ENCODE results near the gene PRTG. TPM values are rescaled to one million over a fixed set of nuclear protein-coding genes. Genes with fewer than 3 reads are reported as not detected.

Gene PRTG
- total and polyA plus RNA-seq, 2 donors (not counting 1 experiment from before 2014, with no cell fraction given) = 2.1 to 4.0 TPM

GRCh38 chr15:55740981-55741832, 1.7 kb downstream of the PRTG start:
- Histone ChIP-seq H3K4me3 (replicated peaks in 1 of 4; ENCODE audit: control extremely low read depth in 1 of 4, insufficient read depth in 1 of 4, low read depth in 3 of 4, low read length in 4 of 4) (peak overlapping the region; percentile 68 to 82 (median 75)), H3K9me3 (ENCODE audit: control insufficient read depth, insufficient read depth, low read depth, low read length) (no peaks in the 10 kb centered on the region), H3K36me3 (ENCODE audit: control insufficient read depth, insufficient read depth, low read length) (no peaks in the 10 kb centered on the region), H4K20me1 (ENCODE audit: control insufficient read depth, extremely low read depth, insufficient read depth, low read length) (no peaks in the 10 kb centered on the region), H3K27ac (ENCODE audit: insufficient read depth, low read length) (no peak overlapping the region), H3K27me3 (ENCODE audit: control insufficient read depth, insufficient read depth, low read length) (peaks cover 3% of the 10 kb centered on the region), H3K79me2 (ENCODE audit: control insufficient read depth, insufficient read depth, low read length) (no peaks in the 10 kb centered on the region), H3K4me2 (ENCODE audit: extremely low read depth, insufficient read depth, low read length) (peak overlapping the region; percentile 96), H3K4me1 (ENCODE audit: control insufficient read depth, extremely low read depth, insufficient read depth, low read length) (peaks cover 5% of the 10 kb centered on the region), H3K9ac (ENCODE audit: insufficient read depth, low read length) (no peak overlapping the region), H2AFZ (ENCODE audit: low read length) (no peak overlapping the region)
- DNase-seq (ENCODE audit: low read depth in 2 of 2) = no peak
- no peak for TF ChIP-seq EZH2 (IDR thresholded peaks at IDR 0.05; ENCODE audit: low read length, missing control alignments)
- TF ChIP-seq, protein P1, sequence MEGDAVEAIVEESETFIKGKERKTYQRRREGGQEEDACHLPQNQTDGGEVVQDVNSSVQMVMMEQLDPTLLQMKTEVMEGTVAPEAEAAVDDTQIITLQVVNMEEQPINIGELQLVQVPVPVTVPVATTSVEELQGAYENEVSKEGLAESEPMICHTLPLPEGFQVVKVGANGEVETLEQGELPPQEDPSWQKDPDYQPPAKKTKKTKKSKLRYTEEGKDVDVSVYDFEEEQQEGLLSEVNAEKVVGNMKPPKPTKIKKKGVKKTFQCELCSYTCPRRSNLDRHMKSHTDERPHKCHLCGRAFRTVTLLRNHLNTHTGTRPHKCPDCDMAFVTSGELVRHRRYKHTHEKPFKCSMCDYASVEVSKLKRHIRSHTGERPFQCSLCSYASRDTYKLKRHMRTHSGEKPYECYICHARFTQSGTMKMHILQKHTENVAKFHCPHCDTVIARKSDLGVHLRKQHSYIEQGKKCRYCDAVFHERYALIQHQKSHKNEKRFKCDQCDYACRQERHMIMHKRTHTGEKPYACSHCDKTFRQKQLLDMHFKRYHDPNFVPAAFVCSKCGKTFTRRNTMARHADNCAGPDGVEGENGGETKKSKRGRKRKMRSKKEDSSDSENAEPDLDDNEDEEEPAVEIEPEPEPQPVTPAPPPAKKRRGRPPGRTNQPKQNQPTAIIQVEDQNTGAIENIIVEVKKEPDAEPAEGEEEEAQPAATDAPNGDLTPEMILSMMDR (conservative IDR thresholded peaks at IDR 0.05 in 1 of 2, IDR thresholded peaks at IDR 0.05 in 1 of 2; ENCODE audit: low read depth in 1 of 2, low read length in 2 of 2) = no peak

DNA sequence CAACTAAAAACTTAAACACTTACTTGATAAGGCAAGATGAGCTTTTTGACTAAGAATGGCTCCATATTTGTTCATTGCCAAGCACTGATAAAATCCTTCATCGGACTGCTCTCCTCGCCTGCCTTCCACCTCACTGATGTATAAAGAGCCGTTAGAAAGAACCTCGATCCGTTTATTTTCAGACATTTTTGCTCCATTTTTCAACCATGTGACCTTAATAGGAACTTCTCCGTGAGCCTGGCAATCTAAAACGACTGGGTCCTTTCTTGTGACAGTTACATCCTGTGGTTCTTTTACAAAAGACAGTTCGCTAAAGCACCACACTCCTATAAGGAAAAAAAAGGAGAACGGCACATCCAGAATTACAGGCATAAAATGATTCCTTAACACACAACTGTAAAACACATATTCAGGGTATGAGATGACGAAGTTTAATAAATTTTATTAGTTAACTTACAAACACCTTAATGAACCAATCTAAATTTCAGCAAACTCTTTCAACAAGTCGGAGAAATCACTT, 2.5 kb downstream of the PRTG start:
- H3K79me2 ChIP-seq (ENCODE audit: control insufficient read depth, insufficient read depth, low read length) = no peaks in the 10 kb centered on the region
- peaks cover 3% of the 10 kb centered on the region for H3K27me3 ChIP-seq (ENCODE audit: control insufficient read depth, insufficient read depth, low read length)
- H3K4me3 ChIP-seq (replicated peaks in 1 of 4; ENCODE audit: control extremely low read depth in 1 of 4, insufficient read depth in 1 of 4, low read depth in 3 of 4, low read length in 4 of 4) = no peak overlapping the region
- H2AFZ ChIP-seq (ENCODE audit: low read length) = no peak overlapping the region
- H3K9me3 ChIP-seq (ENCODE audit: control insufficient read depth, insufficient read depth, low read depth, low read length) = no peaks in the 10 kb centered on the region
- H3K36me3 ChIP-seq (ENCODE audit: control insufficient read depth, insufficient read depth, low read length) = no peaks in the 10 kb centered on the region
- H3K4me1 ChIP-seq (ENCODE audit: control insufficient read depth, extremely low read depth, insufficient read depth, low read length) = peaks cover 5% of the 10 kb centered on the region
- no peak for DNase-seq (ENCODE audit: low read depth in 2 of 2)
- no peak overlapping the region for H3K4me2 ChIP-seq (ENCODE audit: extremely low read depth, insufficient read depth, low read length)
- no peak overlapping the region for H3K27ac ChIP-seq (ENCODE audit: insufficient read depth, low read length)
- TF ChIP-seq, protein P1 (conservative IDR thresholded peaks at IDR 0.05 in 1 of 2, IDR thresholded peaks at IDR 0.05 in 1 of 2; ENCODE audit: low read depth in 1 of 2, low read length in 2 of 2) = no peak
- no peak for TF ChIP-seq EZH2 (IDR thresholded peaks at IDR 0.05; ENCODE audit: low read length, missing control alignments)
- no peaks in the 10 kb centered on the region for H4K20me1 ChIP-seq (ENCODE audit: control insufficient read depth, extremely low read depth, insufficient read depth, low read length)
- H3K9ac ChIP-seq (ENCODE audit: insufficient read depth, low read length) = no peak overlapping the region

GRCh38 chr15:55739641-55740040, 3.3 kb downstream of the PRTG start:
- DNase-seq (ENCODE audit: low read depth in 2 of 2) = no peak
- no peak overlapping the region for H3K27ac ChIP-seq (ENCODE audit: insufficient read depth, low read length)
- no peaks in the 10 kb centered on the region for H3K36me3 ChIP-seq (ENCODE audit: control insufficient read depth, insufficient read depth, low read length)
- peaks cover 5% of the 10 kb centered on the region for H3K4me1 ChIP-seq (ENCODE audit: control insufficient read depth, extremely low read depth, insufficient read depth, low read length)
- TF ChIP-seq EZH2 (IDR thresholded peaks at IDR 0.05; ENCODE audit: low read length, missing control alignments) = no peak
- TF ChIP-seq, protein P1 (conservative IDR thresholded peaks at IDR 0.05 in 1 of 2, IDR thresholded peaks at IDR 0.05 in 1 of 2; ENCODE audit: low read depth in 1 of 2, low read length in 2 of 2) = no peak
- no peak overlapping the region for H3K4me2 ChIP-seq (ENCODE audit: extremely low read depth, insufficient read depth, low read length)
- H3K9me3 ChIP-seq (ENCODE audit: control insufficient read depth, insufficient read depth, low read depth, low read length) = no peaks in the 10 kb centered on the region
- no peak overlapping the region for H3K9ac ChIP-seq (ENCODE audit: insufficient read depth, low read length)
- no peaks in the 10 kb centered on the region for H3K79me2 ChIP-seq (ENCODE audit: control insufficient read depth, insufficient read depth, low read length)
- no peak overlapping the region for H2AFZ ChIP-seq (ENCODE audit: low read length)
- no peak overlapping the region for H3K4me3 ChIP-seq (replicated peaks in 1 of 4; ENCODE audit: control extremely low read depth in 1 of 4, insufficient read depth in 1 of 4, low read depth in 3 of 4, low read length in 4 of 4)
- H4K20me1 ChIP-seq (ENCODE audit: control insufficient read depth, extremely low read depth, insufficient read depth, low read length) = no peaks in the 10 kb centered on the region
- H3K27me3 ChIP-seq (ENCODE audit: control insufficient read depth, insufficient read depth, low read length) = peaks cover 3% of the 10 kb centered on the region

Measured in fibroblast of lung (primary cell).